ENCODE results near the gene ZNF836. TPM values are rescaled to one million over a fixed set of nuclear protein-coding genes. Genes with fewer than 3 reads are reported as not detected.

Gene ZNF836
- total and polyA plus RNA-seq, 2 donors (not counting 3 experiments of a cell fraction or from before 2014, with no cell fraction given), result 2.1 to 9.3 TPM

DNA sequence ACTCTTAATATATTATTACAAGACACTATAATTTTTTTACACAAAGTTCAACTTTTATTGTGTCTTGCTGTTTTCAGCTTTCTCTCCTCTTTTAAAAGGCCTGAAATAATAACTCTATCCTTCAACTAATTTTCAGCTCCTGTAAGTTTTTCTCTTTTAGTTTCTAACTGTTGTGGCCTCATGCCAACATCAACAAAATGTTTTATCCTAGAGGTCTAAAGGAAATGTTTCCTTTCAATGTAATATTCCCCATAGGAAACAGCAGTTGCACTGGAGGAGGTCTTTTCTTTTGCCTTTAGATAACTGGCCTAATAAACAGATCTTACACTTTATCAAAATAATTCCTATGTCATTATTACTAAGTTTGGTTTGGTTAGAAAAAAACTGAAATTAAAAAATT is 23.2 kb downstream of the ZNF836 start:
- DNase-seq (ENCODE audit: low read depth, low spot score) (peak; percentile 51), FAIRE-seq (no peak)
- Histone ChIP-seq H3K9me1 (replicated peaks; ENCODE audit: control insufficient read depth, extremely low read depth, insufficient read depth, low read length) (no peaks in the 10 kb centered on the region), H3K4me3 (replicated peaks in 1 of 3; ENCODE audit: insufficient read depth in 1 of 3, low read depth in 1 of 3, low read length in 3 of 3) (no peak overlapping the region), H3K4me2 (ENCODE audit: insufficient read depth, low read length) (no peak overlapping the region), H4K20me1 (replicated peaks; ENCODE audit: control insufficient read depth, extremely low read depth, insufficient read depth, low read length) (no peaks in the 10 kb centered on the region), H3K9me3 (replicated peaks; ENCODE audit: control insufficient read depth, insufficient read depth, low read length) (no peaks in the 10 kb centered on the region), H2AFZ (ENCODE audit: low read depth, low read length) (no peak overlapping the region), H3K9ac (replicated peaks; ENCODE audit: extremely low read depth, insufficient read depth, low read length) (no peak overlapping the region), H3K27ac (ENCODE audit: insufficient read depth, low read depth, low read length) (no peak overlapping the region), H3K27me3 (ENCODE audit: control insufficient read depth in 2 of 2, insufficient read depth in 2 of 2, low read length in 2 of 2) (no peaks in the 10 kb centered on the region), H3K36me3 (ENCODE audit: control insufficient read depth in 2 of 2, extremely low read depth in 1 of 2, insufficient read depth in 2 of 2, low read length in 2 of 2) (no peaks in the 10 kb centered on the region), H3K4me1 (ENCODE audit: control insufficient read depth, extremely low read depth, insufficient read depth, low read length) (no peaks in the 10 kb centered on the region), H3K79me2 (ENCODE audit: control insufficient read depth, insufficient read depth, low read length) (no peaks in the 10 kb centered on the region)
- dilution Hi-C loops (cut with MboI; ENCODE audit: extremely low pct_ligation_motif_present, low sequenced_read_pairs) (no loop called here), intact Hi-C loops (cut with micrococcal nuclease) (no loop called here)
- TF ChIP-seq GATA2 (IDR thresholded peaks at IDR 0.05; ENCODE audit: insufficient read depth, insufficient read length, low read depth, low read length) (no peak), EZH2 (IDR thresholded peaks at IDR 0.05; ENCODE audit: borderline replicate concordance, low read depth, low read length, severe bottlenecking) (no peak), POLR2A (IDR thresholded peaks at IDR 0.05; ENCODE audit: low read depth, low read length) (no peak), FOS (IDR thresholded peaks at IDR 0.05; ENCODE audit: borderline replicate concordance, insufficient read depth, low read length) (no peak), MAX (IDR thresholded peaks at IDR 0.05; ENCODE audit: insufficient read depth, insufficient read length) (no peak), POLR2AphosphoS5 (IDR thresholded peaks at IDR 0.05; ENCODE audit: insufficient read depth, low read depth, low read length) (no peak), JUN (IDR thresholded peaks at IDR 0.05; ENCODE audit: borderline replicate concordance, insufficient read depth, insufficient read length, low read depth) (no peak), MYC (IDR thresholded peaks at IDR 0.05; ENCODE audit: low read depth, low read length) (no peak)
- TF ChIP-seq, protein P1, sequence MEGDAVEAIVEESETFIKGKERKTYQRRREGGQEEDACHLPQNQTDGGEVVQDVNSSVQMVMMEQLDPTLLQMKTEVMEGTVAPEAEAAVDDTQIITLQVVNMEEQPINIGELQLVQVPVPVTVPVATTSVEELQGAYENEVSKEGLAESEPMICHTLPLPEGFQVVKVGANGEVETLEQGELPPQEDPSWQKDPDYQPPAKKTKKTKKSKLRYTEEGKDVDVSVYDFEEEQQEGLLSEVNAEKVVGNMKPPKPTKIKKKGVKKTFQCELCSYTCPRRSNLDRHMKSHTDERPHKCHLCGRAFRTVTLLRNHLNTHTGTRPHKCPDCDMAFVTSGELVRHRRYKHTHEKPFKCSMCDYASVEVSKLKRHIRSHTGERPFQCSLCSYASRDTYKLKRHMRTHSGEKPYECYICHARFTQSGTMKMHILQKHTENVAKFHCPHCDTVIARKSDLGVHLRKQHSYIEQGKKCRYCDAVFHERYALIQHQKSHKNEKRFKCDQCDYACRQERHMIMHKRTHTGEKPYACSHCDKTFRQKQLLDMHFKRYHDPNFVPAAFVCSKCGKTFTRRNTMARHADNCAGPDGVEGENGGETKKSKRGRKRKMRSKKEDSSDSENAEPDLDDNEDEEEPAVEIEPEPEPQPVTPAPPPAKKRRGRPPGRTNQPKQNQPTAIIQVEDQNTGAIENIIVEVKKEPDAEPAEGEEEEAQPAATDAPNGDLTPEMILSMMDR (IDR thresholded peaks at IDR 0.05; ENCODE audit: extremely low read depth in 1 of 2, insufficient read depth in 1 of 2, low read depth in 1 of 2, low read length in 2 of 2), result no peak
- ChIA-PET POLR2A (no interaction called here), CTCF (no interaction called here)
- no TSS peak for BruUV-seq (replicated peaks)

Data from endothelial cell of umbilical vein (primary cell).